Endothelial cell of umbilical vein (primary cell): Measurements from ENCODE around the gene LCN12. TPM values are rescaled to one million over a fixed set of nuclear protein-coding genes. Genes with fewer than 3 reads are reported as not detected.

Experiments used
- BruUV-seq: library from RNA; stranded (reverse); fragments of 400-500 nt; replicated peaks from 2 replicates; lab custom pipeline; 2021; lab: Mats Ljungman, UMichigan
- CTCF ChIA-PET: fragments of 300-600, 350-600 bp; sonication (Branson Sonifier 250); formaldehyde crosslinking; loops from one replicate; lab custom pipeline; 2021; ENCODE audit warnings: antibody characterized with exemption, inconsistent platforms; lab: Charles Lee
- POLR2A ChIA-PET: fragments of 300-600, 350-600 bp; sonication (Branson Sonifier 250); formaldehyde crosslinking; loops from one replicate; lab custom pipeline; 2021; ENCODE audit warnings: antibody characterized with exemption, inconsistent platforms; lab: Charles Lee
- DNase-seq: peaks from one replicate; pipeline ENCODE4 v3.0.0-alpha.2; 2011; ENCODE audit warnings: low read depth, low spot score
- FAIRE-seq: peaks from 2 replicates; lab custom pipeline; 2011; peaks lifted over from hg19 to GRCh38; lab: Jason Lieb, UNC
- H2AFZ ChIP-seq: 2 replicates; pipeline ENCODE4 v1.6.0; 2012; ENCODE audit warnings: low read depth, low read length, control low read depth, inconsistent platforms
- H3K27ac ChIP-seq: 2 replicates; pipeline ENCODE4 v1.5.1; 2011; ENCODE audit warnings: low read depth, mild to moderate bottlenecking, control low read depth, low read length, moderate library complexity; ENCODE audit not compliant: insufficient read depth
- H3K27me3 ChIP-seq, 2 experiments: 2 replicates each; pipeline versions ENCODE4 v1.6.0 to v1.6.1; 2011; ENCODE audit warnings: low read length in 2 of 2, mixed read lengths in 1 of 2; ENCODE audit not compliant: control insufficient read depth in 2 of 2, insufficient read depth in 2 of 2
- H3K36me3 ChIP-seq, 2 experiments: 2 replicates in 1 of 2; 3 replicates in 1 of 2; pipeline ENCODE4 v1.5.1; 2011; ENCODE audit warnings: low read length in 2 of 2, mild to moderate bottlenecking in 1 of 2, moderate library complexity in 1 of 2; ENCODE audit not compliant: control insufficient read depth in 2 of 2, insufficient read depth in 2 of 2; ENCODE audit errors: extremely low read depth in 1 of 2
- H3K4me1 ChIP-seq: 3 replicates; pipeline ENCODE4 v1.5.1; 2011; ENCODE audit warnings: mild to moderate bottlenecking, low read length; ENCODE audit not compliant: control insufficient read depth, insufficient read depth; ENCODE audit errors: extremely low read depth
- H3K4me2 ChIP-seq: 2 replicates; pipeline ENCODE4 v1.6.1; 2011; ENCODE audit warnings: low read length, control low read depth, mixed read lengths; ENCODE audit not compliant: insufficient read depth
- H3K4me3 ChIP-seq, 3 experiments: fragments of 200-600 bp in 1 of 3; sonication (generic), shearing (Covaris generic) in 1 of 3; replicated peaks in 1 of 3; 2 replicates each; pipeline ENCODE4 v1.5.1; 2011 to 2016; ENCODE audit warnings: control low read depth in 3 of 3, low read length in 3 of 3, mild to moderate bottlenecking in 2 of 3, inconsistent platforms in 1 of 3, low read depth in 1 of 3, moderate library complexity in 1 of 3; ENCODE audit not compliant: insufficient read depth in 1 of 3
- H3K79me2 ChIP-seq: 2 replicates; pipeline ENCODE4 v1.6.0; 2012; ENCODE audit warnings: low read length, inconsistent platforms; ENCODE audit not compliant: control insufficient read depth, insufficient read depth
- H3K9ac ChIP-seq: replicated peaks from 2 replicates; pipeline ENCODE3; 2011; ENCODE audit warnings: low read length, control low read depth; ENCODE audit not compliant: insufficient read depth; ENCODE audit errors: extremely low read depth
- H3K9me1 ChIP-seq: replicated peaks from 3 replicates; pipeline ENCODE4 v1.6.0; 2011; ENCODE audit warnings: mild to moderate bottlenecking, low read length; ENCODE audit not compliant: control insufficient read depth, insufficient read depth; ENCODE audit errors: extremely low read depth
- H3K9me3 ChIP-seq: replicated peaks from 2 replicates; pipeline ENCODE4 v1.5.1; 2012; ENCODE audit warnings: low read length, inconsistent platforms; ENCODE audit not compliant: control insufficient read depth, insufficient read depth
- H4K20me1 ChIP-seq: replicated peaks from 2 replicates; pipeline ENCODE3; 2011; ENCODE audit warnings: mild to moderate bottlenecking, low read length; ENCODE audit not compliant: control insufficient read depth, insufficient read depth; ENCODE audit errors: extremely low read depth
- CTCF ChIP-seq, 2 donors: IDR thresholded peaks; 1 replicate in 1 of 2; 2 replicates in 1 of 2; pipeline ENCODE4 v1.5.1; 2011; ENCODE audit warnings: low read length in 2 of 2, mild to moderate bottlenecking in 2 of 2, moderate library complexity in 2 of 2, control low read depth in 1 of 2, inconsistent platforms in 1 of 2, low read depth in 1 of 2; ENCODE audit not compliant: insufficient read depth in 1 of 2; ENCODE audit errors: extremely low read depth in 1 of 2
- EZH2 ChIP-seq: IDR thresholded peaks from 2 replicates; pipeline ENCODE4 v1.6.1; 2012; ENCODE audit warnings: borderline replicate concordance, low read depth, mild to moderate bottlenecking, moderate library complexity, low read length, inconsistent platforms; ENCODE audit not compliant: severe bottlenecking
- FOS ChIP-seq: IDR thresholded peaks from 2 replicates; pipeline ENCODE4 v1.6.1; 2011; ENCODE audit warnings: mild to moderate bottlenecking, low read length, moderate library complexity, borderline replicate concordance; ENCODE audit not compliant: insufficient read depth
- GATA2 ChIP-seq: IDR thresholded peaks from 2 replicates; pipeline ENCODE4 v1.7.0; 2011; ENCODE audit warnings: low read depth, mild to moderate bottlenecking, moderate library complexity, mixed read lengths, low read length; ENCODE audit not compliant: insufficient read length, insufficient read depth
- JUN ChIP-seq: IDR thresholded peaks from 2 replicates; pipeline ENCODE4 v1.6.1; 2011; ENCODE audit warnings: borderline replicate concordance, low read depth; ENCODE audit not compliant: insufficient read length, insufficient read depth
- MAX ChIP-seq: IDR thresholded peaks from 2 replicates; pipeline ENCODE4 v1.6.1; 2011; ENCODE audit not compliant: insufficient read depth, insufficient read length
- MYC ChIP-seq: IDR thresholded peaks from one replicate; pipeline ENCODE4 v1.6.1; 2011; ENCODE audit warnings: mild to moderate bottlenecking, low read depth, low read length
- POLR2A ChIP-seq: IDR thresholded peaks from 2 replicates; pipeline ENCODE4 v1.6.1; 2012; ENCODE audit warnings: low read depth, mild to moderate bottlenecking, control low read depth, low read length
- POLR2AphosphoS5 ChIP-seq: IDR thresholded peaks from 2 replicates; pipeline ENCODE4 v1.6.1; 2012; ENCODE audit warnings: low read depth, mild to moderate bottlenecking, control low read depth, low read length, moderate library complexity; ENCODE audit not compliant: insufficient read depth
- dilution Hi-C: fragments of 300-500 bp; cut with MboI; formaldehyde crosslinking; loops from one replicate; pipeline ENCODE4 v1.15.0; 2019; ENCODE audit warnings: low sequenced_read_pairs; ENCODE audit not compliant: extremely low pct_ligation_motif_present
- intact Hi-C: fragments of 100-400 bp; cut with micrococcal nuclease; formaldehyde crosslinking; loops from one replicate; pipeline ENCODE4 v1.10.0; 2022
- polyA plus RNA-seq, 4 experiments: library from polyadenylated mRNA; depleted of rRNA in 3 of 4; stranded (reverse) in 3 of 4; unstranded in 1 of 4; fragments of >200 nt; gene quantifications; 2 replicates each; pipeline versions ENCODE4 v1.2.1 to v1.2.3, GENCODE V29; 2011 to 2012; ENCODE audit warnings: missing spikeins in 1 of 4
- total RNA-seq: library from RNA; stranded (reverse); gene quantifications from 2 replicates; pipeline ENCODE4 v1.2.3, GENCODE V29; 2021

The LCN12 gene
- total and polyA plus RNA-seq, 2 donors (not counting 3 experiments of a cell fraction or from before 2014, with no cell fraction given): 0.35 to 0.52 TPM

- CTCF ChIA-PET: interaction anchor here (1.3 kb wide), 1 partner anchor 15 kb away, joined by 4 read pairs; no protein-coding TSS in a partner anchor
- no peak for FAIRE-seq
- no peak for DNase-seq
- Histone ChIP-seq H3K9me3 (no peaks in the 10 kb centered on the region), H3K36me3 (no peaks in the 10 kb centered on the region), H2AFZ (no peak overlapping the region), H3K4me3 (no peak overlapping the region), H4K20me1 (no peaks in the 10 kb centered on the region), H3K9ac (no peak overlapping the region), H3K4me1 (no peaks in the 10 kb centered on the region), H3K9me1 (no peaks in the 10 kb centered on the region), H3K4me2 (no peak overlapping the region), H3K79me2 (no peaks in the 10 kb centered on the region), H3K27ac (no peak overlapping the region), H3K27me3 (no peaks in the 10 kb centered on the region)
- dilution Hi-C loops: no loop called here
- no peak for TF ChIP-seq POLR2A
- no peak for TF ChIP-seq GATA2
- no peak for TF ChIP-seq CTCF (IDR thresholded peaks at IDR 0.05; ENCODE audit: extremely low read depth in 1 of 2, insufficient read depth in 1 of 2, low read depth in 1 of 2, low read length in 2 of 2)
- no peak for TF ChIP-seq MYC
- TF ChIP-seq EZH2: no peak
- TF ChIP-seq FOS: no peak
- TF ChIP-seq JUN: no peak
- no peak for TF ChIP-seq POLR2AphosphoS5
- TF ChIP-seq MAX: no peak
- POLR2A ChIA-PET: no interaction called here
- intact Hi-C loops: no loop called here
- no TSS peak for BruUV-seq
These were observed 10.7 kb downstream of the LCN12 start for GRCh38 chr9:136962701-136963248.
